ENCODE measurements around the gene MPZ. TPM values are rescaled to one million over a fixed set of nuclear protein-coding genes. Genes with fewer than 3 reads are reported as not detected.

Gene MPZ
- total RNA-seq, 1 donor from 2014 or later: 0.45 TPM

Other genes with a start within 250 kb of the MPZ start
- gene ARHGAP30, start 240.1 kb downstream of the MPZ start, total RNA-seq: not detected in 3 replicates
- 0.12 to 0.26 TPM (median 0.12 TPM) in 3 replicates for gene NECTIN4, start 220.4 kb downstream of the MPZ start, total RNA-seq
- 1.1 to 4.4 TPM (median 1.6 TPM) in 3 replicates for gene KLHDC9, start 211.6 kb downstream of the MPZ start, total RNA-seq
- gene PFDN2, start 191.9 kb downstream of the MPZ start, total RNA-seq: 53.7 to 58.7 TPM (median 57.9 TPM) in 3 replicates
- gene NIT1, start 191.9 kb downstream of the MPZ start, total RNA-seq: 25.3 to 33.1 TPM (median 27.6 TPM) in 3 replicates
- 34.7 to 38.3 TPM (median 36.7 TPM) in 3 replicates for gene DEDD, start 177.3 kb downstream of the MPZ start, total RNA-seq
- gene UFC1, start 156.0 kb downstream of the MPZ start, total RNA-seq: 84.2 to 95.6 TPM (median 89.4 TPM) in 3 replicates
- 15.7 to 24.8 TPM (median 16.0 TPM) in 3 replicates for gene USP21, start 150.5 kb downstream of the MPZ start, total RNA-seq
- gene PPOX, start 143.5 kb downstream of the MPZ start, total RNA-seq: 21.6 to 38.8 TPM (median 25.6 TPM) in 3 replicates
- gene B4GALT3, start 132.5 kb downstream of the MPZ start, total RNA-seq: 22.4 to 23.7 TPM (median 23.0 TPM) in 3 replicates
- 1.5 to 2.8 TPM (median 2.2 TPM) in 3 replicates for gene ADAMTS4, start 110.9 kb downstream of the MPZ start, total RNA-seq
- gene NDUFS2, start 107.6 kb downstream of the MPZ start, total RNA-seq: 50.6 to 59.2 TPM (median 55.2 TPM) in 3 replicates
- gene FCER1G, start 94.7 kb downstream of the MPZ start, total RNA-seq: not detected in 3 replicates
- not detected in 3 replicates for gene APOA2, start 86.3 kb downstream of the MPZ start, total RNA-seq
- gene TOMM40L, start 83.9 kb downstream of the MPZ start, total RNA-seq: 9.4 to 15.8 TPM (median 10.0 TPM) in 3 replicates
- gene NR1I3, start 71.8 kb downstream of the MPZ start, total RNA-seq: not detected in 3 replicates
- 0.23 to 0.35 TPM in 2 of 3 replicates, not detected in the other for gene PCP4L1, start 51.2 kb downstream of the MPZ start, total RNA-seq
- 128 to 144 TPM (median 131 TPM) in 3 replicates for gene SDHC, start 4.4 kb upstream of the MPZ start, total RNA-seq
- not detected in 3 replicates for gene CFAP126, start 57.9 kb upstream of the MPZ start, total RNA-seq
- not detected in 3 replicates for gene FCGR2A, start 195.5 kb upstream of the MPZ start, total RNA-seq
- 0.75 to 1.0 TPM in 2 of 3 replicates, not detected in the other for gene HSPA6, start 214.6 kb upstream of the MPZ start, total RNA-seq
- gene FCGR3A, start 239.8 kb upstream of the MPZ start, total RNA-seq: not detected in 3 replicates